GM18508 (cell line): ENCODE measurements around the gene BACH2.
"Not testable (repeated sequence)": the region's sequence is repeated elsewhere in the genome, so short reads cannot be mapped to it uniquely, and the experiment has no call there.

Experiments used
- ATAC-seq: cut with Tn5 transposase; IDR thresholded peaks from one replicate; pipeline ENCODE4 v1.9.1; 2021; ENCODE audit warnings: moderate number of reproducible peaks; ENCODE audit not compliant: insufficient read depth, unreplicated experiment

The BACH2 gene

GRCh38 chr6:89932245-89932802 is 364.3 kb downstream of the BACH2 start:
- no peak for ATAC-seq

GRCh38 chr6:89930789-89931188 is 365.9 kb downstream of the BACH2 start:
- ATAC-seq = no peak

- ATAC-seq = no peak
Measured at GRCh38 chr6:89928604-89929003, 368.0 kb downstream of the BACH2 start.

GRCh38 chr6:89927791-89928550 is 368.7 kb downstream of the BACH2 start:
- no peak for ATAC-seq

- ATAC-seq = no peak
Measured at GRCh38 chr6:89927264-89927663, 369.4 kb downstream of the BACH2 start.

- no peak for ATAC-seq
Measured at GRCh38 chr6:89925826-89926225, 370.8 kb downstream of the BACH2 start.

- ATAC-seq = no peak
Measured at GRCh38 chr6:89924231-89924630, 372.4 kb downstream of the BACH2 start.

GRCh38 chr6:89921691-89922090 is 375.0 kb downstream of the BACH2 start:
- no peak for ATAC-seq

- no peak for ATAC-seq
Measured at GRCh38 chr6:89921197-89921596, 375.4 kb downstream of the BACH2 start.

- no peak for ATAC-seq
Measured at GRCh38 chr6:89917801-89918366, 378.8 kb downstream of the BACH2 start.

- no peak for ATAC-seq
Measured at GRCh38 chr6:89917216-89917615, 379.4 kb downstream of the BACH2 start.

- ATAC-seq = no peak
Measured at GRCh38 chr6:89916136-89916920, 380.3 kb downstream of the BACH2 start.

- no peak for ATAC-seq
Measured at GRCh38 chr6:89910902-89911240, 385.8 kb downstream of the BACH2 start.

- ATAC-seq = not testable (repeated sequence)
Measured at GRCh38 chr6:89910001-89910901, 386.4 kb downstream of the BACH2 start.

GRCh38 chr6:89895276-89895874 is 401.3 kb downstream of the BACH2 start:
- no peak for ATAC-seq

- ATAC-seq = no peak
Measured at GRCh38 chr6:89894169-89894568, 402.5 kb downstream of the BACH2 start, which contains the start of gene GJA10. Gene GJA10 (plus strand): TSS chr6:89894469. CDS start chr6:89894469, 0 bp downstream.

GRCh38 chr6:89892577-89892976 is 404.1 kb downstream of the BACH2 start:
- ATAC-seq = not testable (repeated sequence)

GRCh38 chr6:89890845-89891528 is 405.7 kb downstream of the BACH2 start:
- ATAC-seq = not testable (repeated sequence)

- ATAC-seq = no peak
Measured at GRCh38 chr6:89888871-89889270, 407.8 kb downstream of the BACH2 start.
